HepG2 (cell line): Measurements from ENCODE around the gene RNLS. TPM values are rescaled to one million over a fixed set of nuclear protein-coding genes. Genes with fewer than 3 reads are reported as not detected.
A peak's percentile ranks its signal among the peaks of the same experiment; 100 is the strongest.

Experiments
- ATAC-seq: fragments of 200-7000 bp; cut with Tn5 transposase; 3 replicates; pipeline ENCODE4 v1.9.1; 2020; ENCODE audit warnings: mild to moderate bottlenecking, moderate library complexity
- Bru-seq: library from RNA; stranded (reverse); fragments of 400-500 nt; gene quantifications from one replicate; lab custom pipeline; 2021; lab: Mats Ljungman, UMichigan
- BruChase-seq, 2 experiments: library from RNA; stranded (reverse); fragments of 400-500 nt; gene quantifications; one replicate each; lab custom pipeline; 2021; lab: Mats Ljungman, UMichigan
- BruUV-seq: library from RNA; stranded (reverse); fragments of 400-500 nt; replicated peaks from 2 replicates; lab custom pipeline; 2021; lab: Mats Ljungman, UMichigan
- CTCF ChIA-PET: fragments of 300-600 bp; formaldehyde crosslinking; extraction: SDS; loops from one replicate; lab custom pipeline; 2021; ENCODE audit warnings: low total read pairs, inconsistent platforms, low intra/inter-chr PET ratio; lab: Yijun Ruan, JAX
- POLR2A ChIA-PET: fragments of 350-600 bp; sonication (Branson Sonifier 250); formaldehyde crosslinking; loops from one replicate; lab custom pipeline; 2020; ENCODE audit warnings: antibody characterized with exemption, inconsistent platforms; lab: Yijun Ruan, JAX
- DNase-seq: peaks from one replicate; pipeline ENCODE4 v3.0.0-alpha.2; 2015; ENCODE audit warnings: low spot score
- FAIRE-seq: peaks from 3 replicates; lab custom pipeline; 2011; peaks lifted over from hg19 to GRCh38; lab: Jason Lieb, UNC
- H2AFZ ChIP-seq: one replicate; pipeline ENCODE4 v1.6.1; 2011; ENCODE audit warnings: low read length, inconsistent platforms
- H3K27ac ChIP-seq: fragments of 300-600 bp; 3 replicates; pipeline ENCODE4 v1.8.0; 2011; ENCODE audit warnings: mixed run types, mild to moderate bottlenecking, mixed read lengths, low read length, inconsistent platforms; ENCODE audit not compliant: insufficient read depth; ENCODE audit errors: extremely low read length
- H3K27me3 ChIP-seq, 2 experiments: fragments of 200-600 bp in 1 of 2; 2 replicates in 1 of 2; 3 replicates in 1 of 2; pipeline versions ENCODE4 v1.6.0 to v1.8.0; 2011; ENCODE audit warnings: low read length in 2 of 2, mild to moderate bottlenecking in 2 of 2, moderate library complexity in 2 of 2, inconsistent platforms in 1 of 2; ENCODE audit not compliant: insufficient read depth in 2 of 2, control insufficient read depth in 1 of 2
- H3K36me3 ChIP-seq, 2 experiments: fragments of 200-600 bp in 1 of 2; replicated peaks in 1 of 2; 2 replicates in 1 of 2; 3 replicates in 1 of 2; pipeline versions ENCODE4 v1.5.1 to v1.8.0; 2011; ENCODE audit warnings: low read length in 2 of 2, inconsistent platforms in 1 of 2; ENCODE audit not compliant: insufficient read depth in 2 of 2, control insufficient read depth in 1 of 2
- H3K4me1 ChIP-seq: 2 replicates; pipeline ENCODE4 v1.5.1; 2012; ENCODE audit warnings: low read length, inconsistent platforms; ENCODE audit not compliant: insufficient read depth
- H3K4me2 ChIP-seq: 2 replicates; pipeline ENCODE4 v1.6.0; 2011; ENCODE audit warnings: low read depth, low read length, inconsistent platforms
- H3K4me3 ChIP-seq, 3 experiments: fragments of 200-600 bp in 1 of 3; sonication (generic), shearing (Covaris generic) in 1 of 3; replicated peaks in 1 of 3; 2 replicates each; pipeline ENCODE4 v1.5.1; 2011 to 2016; ENCODE audit warnings: low read length in 3 of 3, inconsistent platforms in 2 of 3, low read depth in 2 of 3, mild to moderate bottlenecking in 2 of 3, control low read depth in 1 of 3, mixed read lengths in 1 of 3; ENCODE audit not compliant: insufficient read depth in 1 of 3
- H3K79me2 ChIP-seq: one replicate; pipeline ENCODE4 v1.6.1; 2011; ENCODE audit warnings: low read length, inconsistent platforms; ENCODE audit not compliant: insufficient read depth
- H3K9ac ChIP-seq: 2 replicates; pipeline ENCODE4 v1.6.0; 2011; ENCODE audit warnings: mild to moderate bottlenecking, low read depth, low read length, inconsistent platforms; ENCODE audit not compliant: insufficient read depth
- H3K9me3 ChIP-seq: 2 replicates; pipeline ENCODE4 v1.5.1; 2012; ENCODE audit warnings: mild to moderate bottlenecking, low read length
- H4K20me1 ChIP-seq: 2 replicates; pipeline ENCODE4 v1.6.0; 2011; ENCODE audit warnings: inconsistent platforms, mild to moderate bottlenecking, low read length, moderate library complexity; ENCODE audit not compliant: insufficient read depth
- ATF1 ChIP-seq: IDR thresholded peaks from 2 replicates; pipeline ENCODE4 v1.6.1; 2016; ENCODE audit warnings: mild to moderate bottlenecking, control low read depth
- CREM ChIP-seq, 2 experiments: sonication (generic) in 1 of 2; formaldehyde crosslinking in 1 of 2; IDR thresholded peaks; 2 replicates each; pipeline versions ENCODE4 v1.4.0 to v1.6.1; 2016 to 2020; ENCODE audit warnings: antibody characterized with exemption in 1 of 2, mild to moderate bottlenecking in 1 of 2, missing genetic modification reagents in 1 of 2
- MAFG ChIP-seq: sonication (generic); formaldehyde crosslinking; IDR thresholded peaks from 2 replicates; pipeline ENCODE4 v1.5.1; 2020; ENCODE audit warnings: mild to moderate bottlenecking, missing genetic modification reagents
- PRMT3 ChIP-seq: sonication (generic); formaldehyde crosslinking; IDR thresholded peaks from 2 replicates; pipeline ENCODE4 v1.8.1; 2022; ENCODE audit warnings: low read depth, mild to moderate bottlenecking, moderate library complexity, missing genetic modification reagents, borderline replicate concordance
- SALL1 ChIP-seq: sonication (generic); formaldehyde crosslinking; IDR thresholded peaks from 2 replicates; pipeline ENCODE4 v1.8.0; 2022; ENCODE audit warnings: mild to moderate bottlenecking, missing genetic modification reagents
- STAG1 ChIP-seq: sonication (generic); formaldehyde crosslinking; IDR thresholded peaks from 2 replicates; pipeline ENCODE4 v1.4.0; 2020; ENCODE audit warnings: missing genetic modification reagents
- ZNF598 ChIP-seq: sonication (generic); formaldehyde crosslinking; IDR thresholded peaks from 2 replicates; pipeline ENCODE4 v1.5.1; 2020; ENCODE audit warnings: mild to moderate bottlenecking, missing genetic modification reagents, borderline replicate concordance
- ZNF709 ChIP-seq: sonication (generic); formaldehyde crosslinking; IDR thresholded peaks from 2 replicates; pipeline ENCODE4 v1.5.0; 2020; ENCODE audit warnings: mild to moderate bottlenecking, missing genetic modification reagents
- ZNF839 ChIP-seq: sonication (generic); formaldehyde crosslinking; IDR thresholded peaks from 2 replicates; pipeline ENCODE4 v1.4.0; 2020; ENCODE audit warnings: missing genetic modification reagents, mild to moderate bottlenecking, borderline replicate concordance
- ZNF883 ChIP-seq: sonication (generic); formaldehyde crosslinking; IDR thresholded peaks from 2 replicates; pipeline ENCODE4 v1.5.1; 2020; ENCODE audit warnings: mild to moderate bottlenecking, missing genetic modification reagents; ENCODE audit errors: not compliant biosample characterization
- WGBS: methylation state at CpG from one replicate; pipeline ENCODE4 v1.1.6; 2017; ENCODE audit warnings: low lambda C conversion rate; 5-methylcytosine and 5-hydroxymethylcytosine counted together
- in situ Hi-C: cut with HindIII; loops from 2 replicates; pipeline ENCODE4 v1.10.0; 2017; ENCODE audit warnings: low pct_unique_long_range_greater_than_20kb; ENCODE audit not compliant: extremely low pct_ligation_motif_present
- intact Hi-C: fragments of 100-400 bp; cut with micrococcal nuclease; formaldehyde crosslinking; loops from one replicate; pipeline ENCODE4 v1.10.0; 2022; ENCODE audit not compliant: unreplicated experiment
- long read RNA-seq, 2 experiments: library from RNA in 1 of 2; library from polyadenylated mRNA in 1 of 2; stranded (forward) in 1 of 2; unstranded in 1 of 2; transcript quantifications; one replicate each; pipeline ENCODE4 v2.0.0, GENCODE V29; 2019 to 2022
- polyA minus RNA-seq, 3 experiments: library from RNA; depleted of rRNA, polyadenylated mRNA; stranded (reverse); fragments of >200 nt; gene quantifications; 2 replicates each; pipeline ENCODE4 v1.2.3, GENCODE V29; 2011; ENCODE audit warnings: low replicate concordance in 1 of 3
- polyA plus RNA-seq, 8 experiments: library from polyadenylated mRNA; depleted of rRNA in 3 of 8; stranded (reverse) in 7 of 8; unstranded in 1 of 8; fragments of >200 nt; fragmentation: Illumina TruSeq in 4 of 8; extraction: Trizol in 4 of 8; gene quantifications; 2 replicates each; pipeline versions ENCODE4 v1.2.1 to v1.2.3, GENCODE V29; 2011 to 2016; ENCODE audit warnings: low read depth in 4 of 8, missing spikeins in 1 of 8, mixed read lengths in 1 of 8; ENCODE audit not compliant: insufficient read depth in 1 of 8
- total RNA-seq, 5 experiments: library from RNA; depleted of rRNA; stranded (reverse); fragments of >200 nt; fragmentation: Illumina TruSeq; extraction: Trizol; gene quantifications; 2 replicates each; pipeline ENCODE4 v1.2.3, GENCODE V29; 2016; ENCODE audit warnings: low read depth in 1 of 5
- TF ChIP-seq, protein P1 (sequence below): sonication (generic); formaldehyde crosslinking; IDR thresholded peaks from 2 replicates; pipeline ENCODE4 v1.5.1; 2020; ENCODE audit warnings: mild to moderate bottlenecking, missing genetic modification reagents, moderate library complexity
- TF ChIP-seq, protein P2 (sequence below): sonication (generic); formaldehyde crosslinking; IDR thresholded peaks from 2 replicates; pipeline ENCODE4 v1.4.0; 2020; ENCODE audit warnings: mild to moderate bottlenecking, missing genetic modification reagents

Gene RNLS
- total RNA-seq (2016; rRNA removed; fragmentation: Illumina TruSeq; extraction: Trizol) (not detected in 2 replicates), polyA plus RNA-seq (2011; rRNA removed) (not detected in 2 replicates), polyA minus RNA-seq (2011; rRNA and poly(A)+ RNA removed; ENCODE audit: low replicate concordance) (not detected in 2 replicates), Bru-seq, nascent RNA (percentile 4 among the genes with signal in this experiment), BruChase-seq, experiment 1, labeled RNA remaining after a 6-hour chase (percentile 4 among the genes with signal in this experiment), BruChase-seq, experiment 2, labeled RNA remaining after a 2-hour chase (percentile 2 among the genes with signal in this experiment)
- not detected in 2 replicates for total RNA-seq (2016; cell fraction: cytosol; rRNA removed; fragmentation: Illumina TruSeq; extraction: Trizol; ENCODE audit: low read depth)
- total RNA-seq (2016; cell fraction: insoluble cytoplasmic fraction; rRNA removed; fragmentation: Illumina TruSeq; extraction: Trizol), result not detected in 2 replicates
- total RNA-seq (2016; cell fraction: membrane; rRNA removed; fragmentation: Illumina TruSeq; extraction: Trizol), result not detected in 2 replicates
- not detected in 2 replicates for total RNA-seq (2016; cell fraction: nucleus; rRNA removed; fragmentation: Illumina TruSeq; extraction: Trizol)
- polyA plus RNA-seq (2011; cell fraction: cytosol; rRNA removed), result not detected in 2 replicates
- not detected in 2 replicates for polyA plus RNA-seq (2011; cell fraction: nucleus; rRNA removed)
- polyA plus RNA-seq (2012), result not detected in 2 replicates
- polyA plus RNA-seq (2016; cell fraction: cytosol; fragmentation: Illumina TruSeq; extraction: Trizol; ENCODE audit: low read depth), result not detected in 2 replicates
- not detected in 2 replicates for polyA plus RNA-seq (2016; cell fraction: insoluble cytoplasmic fraction; fragmentation: Illumina TruSeq; extraction: Trizol; ENCODE audit: low read depth)
- not detected in 2 replicates for polyA plus RNA-seq (2016; cell fraction: membrane; fragmentation: Illumina TruSeq; extraction: Trizol; ENCODE audit: low read depth)
- polyA plus RNA-seq (2016; cell fraction: nucleus; fragmentation: Illumina TruSeq; extraction: Trizol; ENCODE audit: insufficient read depth, low read depth), result not detected in 2 replicates
- not detected in 2 replicates for polyA minus RNA-seq (2011; cell fraction: cytosol; rRNA and poly(A)+ RNA removed)
- polyA minus RNA-seq (2011; cell fraction: nucleus; rRNA and poly(A)+ RNA removed), result not detected in 2 replicates
- long read RNA-seq, experiment 1, result 0 reads
- long read RNA-seq, experiment 2, result 0 reads

DNA sequence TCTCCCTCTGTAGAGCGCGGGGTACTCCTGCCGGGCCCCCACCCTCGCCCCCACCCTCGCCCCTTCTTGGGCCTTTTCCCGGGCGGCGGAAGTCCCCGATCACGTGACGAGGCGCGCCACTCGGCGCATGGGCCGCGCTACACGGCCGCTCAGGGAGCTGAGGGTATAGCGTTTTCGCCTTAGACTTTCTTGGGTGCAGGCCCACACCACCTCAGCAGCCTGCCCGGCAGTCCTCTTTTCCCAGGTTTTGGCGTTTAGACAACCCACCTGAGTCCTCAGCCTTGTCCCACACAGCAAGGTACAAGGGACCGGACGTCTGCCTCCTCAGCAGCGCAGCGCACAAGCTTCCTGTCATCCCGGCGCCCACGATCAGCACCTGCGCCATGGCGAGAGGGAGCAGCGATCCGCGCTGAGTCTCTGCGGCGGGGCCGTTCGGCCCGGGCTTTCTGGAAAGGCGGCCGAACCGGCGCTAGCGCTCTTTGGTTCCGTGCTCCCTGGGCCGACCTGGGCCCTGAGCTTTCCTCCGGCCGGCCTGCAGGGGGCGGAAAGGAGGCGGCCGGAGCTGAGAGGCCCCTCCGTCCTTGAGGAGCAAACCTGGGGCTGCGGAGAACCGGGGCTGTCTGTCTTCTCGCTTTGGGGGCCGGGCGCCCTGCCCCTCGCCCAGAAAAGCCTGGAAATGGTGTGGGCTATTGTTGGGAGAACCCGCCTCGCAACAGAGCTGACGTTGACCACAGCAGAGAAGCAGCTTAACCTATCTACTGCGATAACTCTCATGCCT is at the start of gene RNLS:
Gene RNLS, minus strand, starts transcription at position 513 of the 778 bp plus-strand sequence.
- DNase-seq, result no peak
- Histone ChIP-seq H3K9ac (no peak within 1 kb of the TSS), H3K4me2 (peak within 1 kb of the TSS; percentile 55), H3K27me3 (no peaks in the 10 kb centered on the region; a peak in 1 of 5 replicates), H3K79me2 (no peaks in the 10 kb centered on the region), H3K36me3 (no peaks in the 10 kb centered on the region), H2AFZ (no peak within 1 kb of the TSS), H3K4me1 (no peaks in the 10 kb centered on the region), H3K4me3 (no peak within 1 kb of the TSS; a peak in 1 of 6 replicates), H3K27ac (no peak within 1 kb of the TSS), H4K20me1 (no peaks in the 10 kb centered on the region), H3K9me3 (no peaks in the 10 kb centered on the region)
- peak; percentile 96 for ATAC-seq
- FAIRE-seq, result no peak
- WGBS, result 59% methylated on average over 34 of the region's 63 CpGs
- in situ Hi-C loops (no loop called here), intact Hi-C loops (no loop called here)
- CTCF ChIA-PET, result no interaction called here
- no TSS peak for BruUV-seq
- POLR2A ChIA-PET, result no interaction called here
- TF ChIP-seq PRMT3 (CRISPR knock-in tag) (no peak), ZNF839 (CRISPR knock-in tag) (no peak), ATF1 (CRISPR knock-in tag) (no peak), ZNF883 (CRISPR knock-in tag) (peak; percentile 47), CREM (IDR thresholded peaks at IDR 0.05) (no peak), CREM (CRISPR knock-in tag; IDR thresholded peaks at IDR 0.05) (no peak), MAFG (no peak), ZNF598 (CRISPR knock-in tag) (0 out of 2 replicates have a peak, but pooled peaks have one; percentile 39), ZNF709 (CRISPR knock-in tag) (no peak), STAG1 (CRISPR knock-in tag) (0 out of 2 replicates have a peak, but pooled peaks have one; percentile 14), SALL1 (peak; percentile 19; the same call in 1 of the 2 replicates)
- TF ChIP-seq, protein P1, sequence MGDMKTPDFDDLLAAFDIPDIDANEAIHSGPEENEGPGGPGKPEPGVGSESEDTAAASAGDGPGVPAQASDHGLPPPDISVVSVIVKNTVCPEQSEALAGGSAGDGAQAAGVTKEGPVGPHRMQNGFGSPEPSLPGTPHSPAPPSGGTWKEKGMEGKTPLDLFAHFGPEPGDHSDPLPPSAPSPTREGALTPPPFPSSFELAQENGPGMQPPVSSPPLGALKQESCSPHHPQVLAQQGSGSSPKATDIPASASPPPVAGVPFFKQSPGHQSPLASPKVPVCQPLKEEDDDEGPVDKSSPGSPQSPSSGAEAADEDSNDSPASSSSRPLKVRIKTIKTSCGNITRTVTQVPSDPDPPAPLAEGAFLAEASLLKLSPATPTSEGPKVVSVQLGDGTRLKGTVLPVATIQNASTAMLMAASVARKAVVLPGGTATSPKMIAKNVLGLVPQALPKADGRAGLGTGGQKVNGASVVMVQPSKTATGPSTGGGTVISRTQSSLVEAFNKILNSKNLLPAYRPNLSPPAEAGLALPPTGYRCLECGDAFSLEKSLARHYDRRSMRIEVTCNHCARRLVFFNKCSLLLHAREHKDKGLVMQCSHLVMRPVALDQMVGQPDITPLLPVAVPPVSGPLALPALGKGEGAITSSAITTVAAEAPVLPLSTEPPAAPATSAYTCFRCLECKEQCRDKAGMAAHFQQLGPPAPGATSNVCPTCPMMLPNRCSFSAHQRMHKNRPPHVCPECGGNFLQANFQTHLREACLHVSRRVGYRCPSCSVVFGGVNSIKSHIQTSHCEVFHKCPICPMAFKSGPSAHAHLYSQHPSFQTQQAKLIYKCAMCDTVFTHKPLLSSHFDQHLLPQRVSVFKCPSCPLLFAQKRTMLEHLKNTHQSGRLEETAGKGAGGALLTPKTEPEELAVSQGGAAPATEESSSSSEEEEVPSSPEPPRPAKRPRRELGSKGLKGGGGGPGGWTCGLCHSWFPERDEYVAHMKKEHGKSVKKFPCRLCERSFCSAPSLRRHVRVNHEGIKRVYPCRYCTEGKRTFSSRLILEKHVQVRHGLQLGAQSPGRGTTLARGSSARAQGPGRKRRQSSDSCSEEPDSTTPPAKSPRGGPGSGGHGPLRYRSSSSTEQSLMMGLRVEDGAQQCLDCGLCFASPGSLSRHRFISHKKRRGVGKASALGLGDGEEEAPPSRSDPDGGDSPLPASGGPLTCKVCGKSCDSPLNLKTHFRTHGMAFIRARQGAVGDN (CRISPR knock-in tag), result peak; percentile 26; the same call in 1 of the 2 replicates
- TF ChIP-seq, protein P2, sequence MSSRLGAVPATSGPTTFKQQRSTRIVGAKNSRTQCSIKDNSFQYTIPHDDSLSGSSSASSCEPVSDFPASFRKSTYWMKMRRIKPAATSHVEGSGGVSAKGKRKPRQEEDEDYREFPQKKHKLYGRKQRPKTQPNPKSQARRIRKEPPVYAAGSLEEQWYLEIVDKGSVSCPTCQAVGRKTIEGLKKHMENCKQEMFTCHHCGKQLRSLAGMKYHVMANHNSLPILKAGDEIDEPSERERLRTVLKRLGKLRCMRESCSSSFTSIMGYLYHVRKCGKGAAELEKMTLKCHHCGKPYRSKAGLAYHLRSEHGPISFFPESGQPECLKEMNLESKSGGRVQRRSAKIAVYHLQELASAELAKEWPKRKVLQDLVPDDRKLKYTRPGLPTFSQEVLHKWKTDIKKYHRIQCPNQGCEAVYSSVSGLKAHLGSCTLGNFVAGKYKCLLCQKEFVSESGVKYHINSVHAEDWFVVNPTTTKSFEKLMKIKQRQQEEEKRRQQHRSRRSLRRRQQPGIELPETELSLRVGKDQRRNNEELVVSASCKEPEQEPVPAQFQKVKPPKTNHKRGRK (CRISPR knock-in tag), result no peak
